8988T (cell line): ENCODE measurements around the gene SLC30A9.

Experiments used
- DNase-seq: peaks from one replicate; pipeline ENCODE4 v3.0.0; 2011

Gene SLC30A9

GRCh38 chr4:41990365-41991111 is at the start of gene SLC30A9:
SLC30A9 (plus strand) TSS chr4:41990530; CDS start chr4:41990652, 122 bp downstream.
- DNase-seq, result peak; percentile 74

GRCh38 chr4:41940834-41941233 is 49.5 kb upstream of the SLC30A9 start:
- DNase-seq, result no peak

- no peak for DNase-seq
These were observed 46.8 kb upstream of the SLC30A9 start for GRCh38 chr4:41943506-41943905.

DNA sequence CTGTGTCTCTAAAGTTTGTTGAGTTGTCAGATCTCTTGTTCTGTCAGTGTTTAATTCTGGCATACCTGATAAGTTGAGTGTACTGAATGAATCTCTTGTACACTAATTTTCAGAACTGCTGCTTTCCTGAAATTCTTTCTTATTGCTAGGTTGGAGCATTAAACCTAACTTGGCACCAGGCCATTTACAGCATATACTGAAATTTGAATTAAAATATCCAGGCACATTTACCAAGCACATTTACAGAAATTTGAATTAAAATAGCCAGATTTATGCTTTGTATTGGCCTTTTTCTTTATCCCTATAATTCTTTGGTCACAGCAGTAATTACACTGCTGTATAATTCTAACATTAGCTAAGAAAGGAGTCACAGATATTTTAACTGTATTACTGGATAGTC is 46.2 kb upstream of the SLC30A9 start:
- DNase-seq, result no peak

GRCh38 chr4:41949531-41949930 is 40.8 kb upstream of the SLC30A9 start:
- no peak for DNase-seq

GRCh38 chr4:41957634-41958033 is 32.7 kb upstream of the SLC30A9 start:
- DNase-seq, result no peak

- DNase-seq, result no peak
These were observed 27.2 kb upstream of the SLC30A9 start for GRCh38 chr4:41963105-41963504.

- no peak for DNase-seq
These were observed 25.9 kb upstream of the SLC30A9 start for GRCh38 chr4:41964401-41964800.

DNA sequence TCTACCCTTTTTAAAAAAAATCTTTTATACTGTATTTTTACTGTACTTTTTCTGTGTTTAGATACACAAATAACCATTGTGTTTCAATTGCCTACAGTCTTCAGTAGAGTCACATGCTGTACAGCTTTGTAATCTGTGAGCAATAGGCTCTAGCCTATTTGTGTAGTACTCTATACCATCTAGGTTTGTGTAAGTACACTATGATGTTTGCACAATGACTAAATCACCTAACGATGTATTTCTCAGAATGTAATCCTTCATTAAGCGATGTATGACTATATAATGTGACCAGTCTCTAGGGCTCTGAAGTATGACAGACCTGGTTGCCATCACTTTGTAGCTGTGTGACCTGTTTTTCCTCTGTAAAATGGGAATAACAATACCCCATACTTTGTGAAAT is 22.9 kb upstream of the SLC30A9 start:
- no peak for DNase-seq

- DNase-seq, result no peak
These were observed 20.7 kb upstream of the SLC30A9 start for GRCh38 chr4:41969671-41970070.

GRCh38 chr4:41975341-41975740 is 15.0 kb upstream of the SLC30A9 start:
- DNase-seq, result no peak

DNA sequence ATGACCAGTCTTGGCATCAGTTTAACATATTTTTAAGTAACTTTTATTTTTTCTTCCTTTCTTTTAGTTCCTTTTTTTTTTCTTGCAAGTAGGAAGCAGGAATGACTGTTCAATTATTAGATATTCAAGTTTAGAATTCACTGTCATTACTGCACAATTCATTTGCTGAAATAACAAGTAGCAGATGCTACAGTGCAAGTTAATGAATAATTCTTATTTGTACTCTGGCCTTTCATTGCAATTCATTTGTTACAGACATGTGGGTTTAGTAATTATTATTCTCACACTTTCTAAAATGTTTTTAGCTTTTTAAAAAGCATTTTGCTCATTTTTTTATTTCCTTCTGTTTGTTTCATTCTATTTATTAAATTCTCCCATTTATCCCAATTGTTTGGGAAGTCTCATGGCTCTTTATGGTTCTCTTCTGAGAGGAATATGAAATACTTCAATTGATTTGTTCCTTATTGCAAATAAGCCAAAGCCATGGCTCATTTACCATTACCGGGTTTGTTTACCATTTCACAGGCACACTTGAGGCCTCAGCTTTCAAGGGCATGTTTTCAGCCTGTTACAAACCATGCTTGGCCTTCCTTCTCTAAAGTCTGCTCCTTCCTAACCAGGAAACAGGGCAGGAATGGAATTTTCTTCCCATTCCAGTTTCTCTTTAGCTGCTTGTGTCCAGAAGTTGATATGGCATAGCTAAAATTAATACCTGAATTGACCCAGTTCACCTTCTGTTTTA is 13.4 kb upstream of the SLC30A9 start:
- no peak for DNase-seq

DNA sequence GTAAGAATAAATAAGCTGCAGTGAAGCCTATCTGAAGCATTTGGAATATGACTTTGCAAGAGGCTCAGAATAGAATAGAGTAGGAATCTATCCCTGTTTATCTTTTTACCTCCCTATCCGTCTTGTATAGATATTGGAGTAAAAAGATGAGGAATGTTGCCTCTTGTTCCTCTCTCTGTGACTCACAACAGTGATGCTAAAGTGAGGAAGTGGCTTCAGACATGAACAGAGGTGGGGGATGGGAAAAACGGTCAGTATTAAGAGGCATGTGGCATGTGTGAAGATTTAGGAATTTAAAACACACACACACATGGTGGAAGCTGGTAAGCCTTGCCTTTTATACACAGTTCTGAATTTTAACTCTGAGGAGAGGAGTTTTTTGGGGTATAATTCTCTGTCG is 12.6 kb upstream of the SLC30A9 start:
- DNase-seq, result no peak

DNA sequence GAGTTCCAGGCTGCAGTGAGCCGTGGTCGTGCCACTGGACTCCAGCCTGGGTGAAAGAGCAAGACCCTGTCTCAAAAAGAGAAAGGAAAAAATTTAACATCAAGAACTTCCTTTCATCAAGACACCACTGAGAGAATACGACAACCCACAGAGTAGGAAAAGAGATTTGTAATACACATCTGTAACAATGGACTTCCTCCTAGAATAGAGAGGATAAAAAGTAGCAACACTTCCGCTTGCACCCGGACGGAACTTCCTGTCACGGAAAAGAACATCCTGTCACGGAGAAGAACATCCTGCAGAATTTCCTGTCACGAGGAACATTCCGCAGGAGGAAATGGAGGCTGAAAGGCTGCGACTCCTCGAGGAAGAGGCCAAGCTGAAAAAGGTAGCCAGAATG is 8.9 kb upstream of the SLC30A9 start, which contains the start of gene DCAF4L1:
TSS of gene DCAF4L1 (plus strand) at position 301 of the 400 bp plus-strand sequence. CDS start at position 338, 37 bp downstream.
- no peak for DNase-seq

DNA sequence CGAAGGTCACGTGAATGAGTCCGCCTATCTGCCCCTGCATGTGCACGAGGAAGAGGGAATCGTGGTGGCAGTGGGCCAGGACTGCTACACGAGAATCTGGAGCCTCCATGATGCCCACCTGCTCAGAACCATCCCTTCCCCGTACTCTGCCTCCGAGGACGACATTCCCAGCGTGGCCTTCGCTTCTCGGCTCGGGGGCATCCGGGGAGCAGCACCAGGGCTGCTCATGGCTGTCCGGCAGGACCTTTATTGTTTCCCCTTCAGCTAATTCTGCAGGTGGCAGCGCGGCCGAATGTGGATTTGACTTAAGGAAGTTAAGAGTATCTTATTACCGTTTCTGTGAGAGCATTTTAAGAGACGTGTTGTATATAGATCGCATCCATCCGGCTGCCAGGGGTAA is 7.6 kb upstream of the SLC30A9 start:
- no peak for DNase-seq

DNA sequence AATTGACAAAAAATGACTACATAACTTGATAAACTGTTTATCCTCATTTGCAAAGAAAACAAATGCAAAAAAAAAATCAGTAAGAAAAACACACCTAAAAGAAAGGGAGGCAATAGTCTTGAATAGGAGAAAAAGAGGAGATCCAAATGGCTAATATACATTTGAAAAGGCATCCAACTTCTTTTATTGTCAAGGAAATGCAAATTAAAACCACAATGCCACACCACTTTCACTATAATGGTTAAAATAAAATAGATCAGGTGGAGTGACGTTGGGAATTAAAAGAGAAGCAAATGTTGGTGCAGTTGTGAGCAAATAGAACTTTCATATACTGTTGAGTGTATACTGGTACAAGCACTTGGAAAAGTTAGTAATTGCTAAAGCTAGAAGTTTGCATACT is 5.2 kb upstream of the SLC30A9 start:
- no peak for DNase-seq

- no peak for DNase-seq
These were observed 351 bp upstream of the SLC30A9 start for GRCh38 chr4:41989994-41990364.

- DNase-seq, result no peak
These were observed 1.8 kb downstream of the SLC30A9 start for GRCh38 chr4:41991916-41992767.

DNA sequence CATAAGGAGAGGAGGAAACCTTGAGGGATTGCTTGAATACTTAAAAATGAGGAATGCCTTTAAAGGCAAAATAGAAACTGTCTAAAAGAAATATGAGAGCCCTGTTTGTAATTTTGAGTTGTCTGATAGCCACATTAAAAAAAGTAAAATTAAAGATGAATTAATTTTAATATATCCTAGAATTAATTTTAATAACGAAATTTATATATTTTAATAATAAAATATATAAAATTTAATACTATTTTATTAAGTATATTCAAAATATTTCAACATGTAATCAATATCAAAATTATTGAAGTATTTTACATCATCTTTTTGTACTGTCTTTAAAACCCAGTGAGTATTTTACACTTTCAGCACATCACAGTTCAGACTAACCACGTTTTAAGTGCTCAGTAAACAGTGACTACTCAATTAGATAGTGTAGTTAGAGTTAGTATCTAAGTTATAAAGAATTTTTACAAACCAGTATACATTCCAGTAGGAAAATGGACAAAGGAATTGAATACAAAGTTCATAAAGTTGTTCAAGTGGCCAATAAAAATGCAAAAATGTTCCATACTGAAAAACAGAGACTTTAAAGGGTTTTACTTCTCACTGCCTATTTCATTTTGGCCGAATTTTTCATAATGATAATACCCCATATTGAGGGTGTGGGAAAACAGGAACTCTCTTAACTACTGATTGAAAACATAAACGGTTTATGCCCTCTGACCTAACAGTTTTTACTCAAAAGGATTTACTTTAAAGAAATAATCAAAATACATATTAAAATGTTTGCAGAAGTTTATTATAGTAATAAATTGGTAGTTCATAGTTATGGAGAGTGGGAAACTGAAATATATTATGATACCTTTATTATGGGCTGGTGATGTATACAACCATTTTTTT is 2.9 kb downstream of the SLC30A9 start:
- no peak for DNase-seq

DNA sequence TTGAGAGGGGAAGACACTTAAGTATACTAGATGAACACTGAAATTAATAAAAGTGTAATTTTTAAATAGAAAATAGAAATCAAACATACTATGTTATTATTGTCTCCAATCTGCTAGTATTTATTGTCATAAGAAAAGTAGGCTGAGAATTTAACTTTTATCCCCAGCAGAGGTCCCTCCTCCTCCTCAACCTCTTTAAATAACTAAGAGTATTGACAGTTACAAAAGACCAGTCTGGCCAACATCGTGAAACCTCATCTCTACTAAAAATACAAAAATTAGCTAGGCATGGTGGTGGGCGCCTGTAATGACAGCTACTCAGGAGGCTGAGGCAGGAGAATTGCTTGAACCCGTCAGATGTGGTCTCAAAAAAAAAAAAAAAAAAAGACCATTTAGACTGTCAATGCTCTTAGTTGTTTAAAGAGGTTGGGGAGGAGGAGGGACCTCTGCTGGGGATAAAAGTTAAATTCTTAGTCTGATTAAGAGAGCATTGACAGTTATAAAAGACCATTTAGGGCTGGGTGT is 4.2 kb downstream of the SLC30A9 start:
- no peak for DNase-seq

GRCh38 chr4:41998019-41998418 is 7.7 kb downstream of the SLC30A9 start:
- DNase-seq, result no peak

DNA sequence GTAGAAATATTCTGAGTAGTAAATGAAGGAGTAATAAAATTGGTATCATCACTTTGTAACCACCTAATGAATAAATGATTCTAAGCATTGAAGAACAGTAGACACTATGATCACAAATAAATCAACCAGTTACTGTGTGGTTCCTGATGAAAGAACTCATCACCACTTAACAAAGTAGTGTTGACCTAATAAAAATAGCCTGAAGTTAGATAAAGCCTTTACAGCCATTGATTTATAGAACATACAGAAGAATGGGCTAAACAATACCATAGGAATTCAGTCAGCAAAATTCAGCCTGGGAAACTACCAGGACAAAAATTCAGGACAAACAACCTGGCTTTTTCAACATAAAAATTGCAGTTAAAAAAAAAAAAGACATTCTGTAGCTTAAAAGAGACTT is 9.0 kb downstream of the SLC30A9 start:
- no peak for DNase-seq
